ENCODE measurements around the gene RNF114.

DNA sequence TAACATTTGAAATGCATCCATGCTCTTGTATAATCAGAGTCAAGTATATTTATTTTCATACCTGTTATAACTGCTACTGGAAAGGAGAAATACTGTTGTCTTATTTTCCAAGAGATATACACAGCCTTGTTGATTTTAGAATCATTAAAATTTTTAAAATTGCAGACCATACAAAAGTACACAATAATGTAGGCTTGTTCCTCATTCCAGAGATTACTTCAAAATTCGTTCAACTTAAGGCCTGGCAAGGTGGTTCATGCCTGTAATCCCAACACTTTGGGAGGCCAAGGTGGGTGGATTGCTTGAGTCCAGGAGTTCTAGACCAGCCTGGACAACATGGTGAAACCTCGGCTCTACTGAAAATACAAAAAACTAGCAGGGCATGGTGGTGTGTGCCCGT is 6.1 kb downstream of the RNF114 start:
- TF ChIP-seq, protein P1, sequence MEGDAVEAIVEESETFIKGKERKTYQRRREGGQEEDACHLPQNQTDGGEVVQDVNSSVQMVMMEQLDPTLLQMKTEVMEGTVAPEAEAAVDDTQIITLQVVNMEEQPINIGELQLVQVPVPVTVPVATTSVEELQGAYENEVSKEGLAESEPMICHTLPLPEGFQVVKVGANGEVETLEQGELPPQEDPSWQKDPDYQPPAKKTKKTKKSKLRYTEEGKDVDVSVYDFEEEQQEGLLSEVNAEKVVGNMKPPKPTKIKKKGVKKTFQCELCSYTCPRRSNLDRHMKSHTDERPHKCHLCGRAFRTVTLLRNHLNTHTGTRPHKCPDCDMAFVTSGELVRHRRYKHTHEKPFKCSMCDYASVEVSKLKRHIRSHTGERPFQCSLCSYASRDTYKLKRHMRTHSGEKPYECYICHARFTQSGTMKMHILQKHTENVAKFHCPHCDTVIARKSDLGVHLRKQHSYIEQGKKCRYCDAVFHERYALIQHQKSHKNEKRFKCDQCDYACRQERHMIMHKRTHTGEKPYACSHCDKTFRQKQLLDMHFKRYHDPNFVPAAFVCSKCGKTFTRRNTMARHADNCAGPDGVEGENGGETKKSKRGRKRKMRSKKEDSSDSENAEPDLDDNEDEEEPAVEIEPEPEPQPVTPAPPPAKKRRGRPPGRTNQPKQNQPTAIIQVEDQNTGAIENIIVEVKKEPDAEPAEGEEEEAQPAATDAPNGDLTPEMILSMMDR (conservative IDR thresholded peaks at IDR 0.05; ENCODE audit: low read length) = no peak
- no peak for TF ChIP-seq EZH2phosphoT487 (IDR thresholded peaks at IDR 0.05; ENCODE audit: borderline replicate concordance)
